ENCODE data around the gene ISM2.

GRCh38 chr14:77473921-77474320, 24.7 kb downstream of the ISM2 start:
- TF ChIP-seq EZH2 (IDR thresholded peaks at IDR 0.05; ENCODE audit: borderline replicate concordance, low read length) (no peak), CTCF (IDR thresholded peaks at IDR 0.05; ENCODE audit: low read length) (no peak)

Measured in OCI-LY1 (cell line).